ENCODE data around the gene AXIN2. TPM values are rescaled to one million over a fixed set of nuclear protein-coding genes. Genes with fewer than 3 reads are reported as not detected.

The AXIN2 gene, protein sequence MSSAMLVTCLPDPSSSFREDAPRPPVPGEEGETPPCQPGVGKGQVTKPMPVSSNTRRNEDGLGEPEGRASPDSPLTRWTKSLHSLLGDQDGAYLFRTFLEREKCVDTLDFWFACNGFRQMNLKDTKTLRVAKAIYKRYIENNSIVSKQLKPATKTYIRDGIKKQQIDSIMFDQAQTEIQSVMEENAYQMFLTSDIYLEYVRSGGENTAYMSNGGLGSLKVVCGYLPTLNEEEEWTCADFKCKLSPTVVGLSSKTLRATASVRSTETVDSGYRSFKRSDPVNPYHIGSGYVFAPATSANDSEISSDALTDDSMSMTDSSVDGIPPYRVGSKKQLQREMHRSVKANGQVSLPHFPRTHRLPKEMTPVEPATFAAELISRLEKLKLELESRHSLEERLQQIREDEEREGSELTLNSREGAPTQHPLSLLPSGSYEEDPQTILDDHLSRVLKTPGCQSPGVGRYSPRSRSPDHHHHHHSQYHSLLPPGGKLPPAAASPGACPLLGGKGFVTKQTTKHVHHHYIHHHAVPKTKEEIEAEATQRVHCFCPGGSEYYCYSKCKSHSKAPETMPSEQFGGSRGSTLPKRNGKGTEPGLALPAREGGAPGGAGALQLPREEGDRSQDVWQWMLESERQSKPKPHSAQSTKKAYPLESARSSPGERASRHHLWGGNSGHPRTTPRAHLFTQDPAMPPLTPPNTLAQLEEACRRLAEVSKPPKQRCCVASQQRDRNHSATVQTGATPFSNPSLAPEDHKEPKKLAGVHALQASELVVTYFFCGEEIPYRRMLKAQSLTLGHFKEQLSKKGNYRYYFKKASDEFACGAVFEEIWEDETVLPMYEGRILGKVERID
- total RNA-seq = 5.1 and 22.4 TPM in 2 replicates
- polyA plus RNA-seq (2012) = 3.5 TPM

DNA sequence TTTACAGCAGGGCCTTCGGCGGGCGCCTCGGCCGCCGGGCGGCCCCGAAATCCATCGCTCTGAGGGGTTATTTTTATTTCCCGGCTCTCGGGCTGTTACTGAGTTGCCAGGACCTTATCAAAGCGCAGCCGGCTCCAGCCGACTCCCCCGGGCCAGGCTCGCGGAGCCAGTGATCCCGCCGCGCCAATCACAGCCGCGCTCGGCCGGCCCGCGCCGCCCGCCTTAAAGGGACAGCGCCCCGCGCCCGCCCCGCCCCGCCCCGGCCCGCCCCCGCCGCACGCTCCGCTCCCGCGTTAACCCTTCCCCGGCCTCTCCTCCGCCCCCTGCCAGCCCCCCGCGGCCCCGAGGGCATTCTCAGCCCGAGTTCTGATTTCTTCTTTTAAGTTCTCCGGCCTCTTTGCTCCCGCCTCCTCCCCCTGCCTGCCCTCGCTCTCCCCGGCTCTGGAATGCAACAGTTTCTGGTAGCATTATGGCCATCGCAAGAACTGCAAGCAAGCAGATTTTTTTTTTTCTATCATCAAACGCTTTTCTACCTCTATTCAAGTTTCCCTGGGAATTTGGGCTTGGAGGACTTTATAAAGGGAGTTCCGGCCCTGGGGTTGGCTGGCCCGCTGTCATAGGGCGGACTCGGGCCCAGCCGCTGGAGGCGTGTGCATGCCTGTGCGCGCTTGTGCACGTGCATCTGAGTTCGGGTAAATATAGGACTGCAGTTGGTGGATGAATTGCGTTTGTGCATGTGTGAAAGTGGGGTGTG, at the start of gene AXIN2:
Gene AXIN2, minus strand, starts transcription at position 197 of the 754 bp plus-strand sequence. CDS start 3,028 bp downstream, outside the sequence.
- peak; percentile 93 for DNase-seq (ENCODE audit: low read depth)

GRCh38 chr17:65609749-65610148, 48.3 kb upstream of the AXIN2 start:
- no peak for DNase-seq (ENCODE audit: low read depth)

- no peak for DNase-seq (ENCODE audit: low read depth)
Observed at GRCh38 chr17:65609286-65609685, 47.8 kb upstream of the AXIN2 start.

DNA sequence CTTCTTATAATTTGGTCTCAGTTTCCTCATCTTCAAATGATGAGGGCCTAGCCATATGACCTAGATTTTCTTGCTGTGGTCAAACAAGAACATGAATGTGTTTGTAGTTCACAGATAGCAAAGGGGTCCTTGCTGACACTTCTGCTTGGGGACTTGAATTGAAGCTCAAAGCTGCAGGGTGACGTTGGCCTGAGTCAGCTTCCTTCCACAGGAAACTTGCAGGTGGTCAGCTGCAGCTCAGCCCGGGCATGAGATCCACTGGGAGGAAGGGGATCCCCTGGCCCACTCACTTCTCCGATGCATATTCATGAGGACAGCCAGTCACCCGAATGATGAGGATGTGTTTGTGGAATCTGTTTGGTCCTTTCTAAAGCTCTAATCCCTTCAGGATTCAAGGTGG, 42.6 kb upstream of the AXIN2 start:
- DNase-seq (ENCODE audit: low read depth) = no peak

DNA sequence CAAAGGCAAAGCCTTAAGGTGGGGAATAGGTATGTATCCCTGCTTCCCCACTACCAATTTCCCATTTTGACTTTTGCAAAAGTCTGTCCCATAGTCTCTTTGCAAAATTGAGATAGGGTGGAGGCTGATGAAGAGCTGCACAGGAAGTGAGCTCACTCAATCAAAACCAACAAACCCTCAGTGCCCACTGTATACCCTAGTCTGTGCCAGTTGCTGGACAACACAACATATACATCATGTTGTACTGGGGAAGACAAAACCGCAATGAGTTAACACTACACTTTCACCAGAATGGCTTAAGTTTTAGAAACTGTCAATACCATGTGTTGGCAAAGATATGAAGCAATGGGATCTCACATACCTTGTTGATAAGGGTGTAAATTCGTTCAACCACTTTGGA, 40.4 kb upstream of the AXIN2 start:
- DNase-seq (ENCODE audit: low read depth) = no peak

DNA sequence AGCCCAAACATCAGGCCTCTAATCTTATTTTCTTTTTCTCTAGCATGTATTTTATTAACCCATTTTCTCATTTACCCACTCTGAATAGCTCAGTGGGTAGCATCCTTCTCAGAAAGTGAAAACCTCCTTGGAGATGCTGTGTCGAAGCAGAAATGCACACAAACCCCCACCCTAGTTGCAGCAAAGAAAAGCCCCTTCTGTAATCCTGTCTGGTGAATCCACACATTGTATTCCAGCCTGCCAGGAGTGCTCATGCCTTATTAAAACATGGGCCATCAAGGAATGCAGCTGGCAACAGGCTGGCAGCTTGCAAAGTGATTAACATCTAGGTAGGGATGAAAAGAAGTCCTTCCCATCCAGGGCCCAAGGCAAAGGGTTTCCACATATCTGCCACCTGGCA, 39.7 kb upstream of the AXIN2 start:
- no peak for DNase-seq (ENCODE audit: low read depth)

DNA sequence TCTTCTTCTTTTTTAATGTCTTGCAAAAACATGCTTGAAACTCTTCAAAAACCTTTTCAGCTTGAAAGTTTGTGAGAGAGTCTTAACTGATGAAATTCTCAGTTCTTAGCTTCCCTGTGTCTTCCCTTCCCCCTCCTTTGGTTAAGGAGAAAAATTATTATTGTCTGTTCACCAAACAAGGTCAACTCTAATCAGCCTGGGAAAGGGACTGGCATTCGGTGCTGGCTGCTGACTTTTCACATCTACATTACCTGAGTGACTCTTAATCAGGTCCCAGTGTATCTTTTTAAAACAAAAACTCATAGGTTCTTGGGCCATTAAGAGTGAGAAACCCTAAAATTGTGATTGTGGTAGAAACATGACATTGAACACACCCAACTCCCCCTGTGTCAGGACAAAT, 39.1 kb upstream of the AXIN2 start:
- DNase-seq (ENCODE audit: low read depth) = no peak

DNA sequence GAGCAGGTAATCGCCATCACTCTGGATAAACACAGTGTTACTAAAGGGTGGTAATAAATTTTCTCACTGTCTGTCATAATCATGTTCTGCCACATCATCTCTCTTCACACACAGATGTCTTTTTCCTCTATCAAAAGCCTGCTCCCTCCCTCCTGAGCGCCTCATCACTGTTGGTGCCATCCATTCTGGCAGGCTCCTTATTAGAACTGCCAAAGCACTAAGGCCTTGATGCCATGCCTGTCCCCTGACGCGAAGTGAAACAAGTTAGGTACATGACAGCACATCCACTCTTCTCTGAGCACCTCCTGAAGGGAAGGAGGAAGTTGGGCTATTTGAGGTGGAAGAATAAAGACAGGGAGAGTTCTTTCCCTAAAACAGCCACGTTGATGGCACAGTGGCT, 38.2 kb upstream of the AXIN2 start:
- DNase-seq (ENCODE audit: low read depth) = no peak

DNA sequence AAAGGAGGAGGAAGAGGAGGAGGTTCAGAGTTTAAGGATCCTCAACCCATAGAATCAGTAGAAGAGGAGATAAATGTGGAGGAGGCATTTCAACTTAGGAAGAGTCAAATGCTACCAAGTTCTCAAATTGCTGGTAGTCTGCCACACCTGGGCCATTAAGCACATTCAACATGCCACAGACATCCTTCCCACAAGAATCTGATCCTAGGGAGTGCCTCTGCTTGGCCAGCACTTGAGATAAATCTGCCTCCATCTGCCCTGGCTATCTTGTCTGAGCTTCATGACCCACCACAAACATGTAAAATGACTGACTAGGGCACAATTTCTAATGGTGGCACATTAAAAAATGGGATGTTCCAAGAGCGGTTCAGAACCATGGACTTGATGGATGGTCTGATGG, 37.3 kb upstream of the AXIN2 start:
- peak; percentile 89 for DNase-seq (ENCODE audit: low read depth)

- no peak for DNase-seq (ENCODE audit: low read depth)
Observed at GRCh38 chr17:65595071-65595656, 33.7 kb upstream of the AXIN2 start.

DNA sequence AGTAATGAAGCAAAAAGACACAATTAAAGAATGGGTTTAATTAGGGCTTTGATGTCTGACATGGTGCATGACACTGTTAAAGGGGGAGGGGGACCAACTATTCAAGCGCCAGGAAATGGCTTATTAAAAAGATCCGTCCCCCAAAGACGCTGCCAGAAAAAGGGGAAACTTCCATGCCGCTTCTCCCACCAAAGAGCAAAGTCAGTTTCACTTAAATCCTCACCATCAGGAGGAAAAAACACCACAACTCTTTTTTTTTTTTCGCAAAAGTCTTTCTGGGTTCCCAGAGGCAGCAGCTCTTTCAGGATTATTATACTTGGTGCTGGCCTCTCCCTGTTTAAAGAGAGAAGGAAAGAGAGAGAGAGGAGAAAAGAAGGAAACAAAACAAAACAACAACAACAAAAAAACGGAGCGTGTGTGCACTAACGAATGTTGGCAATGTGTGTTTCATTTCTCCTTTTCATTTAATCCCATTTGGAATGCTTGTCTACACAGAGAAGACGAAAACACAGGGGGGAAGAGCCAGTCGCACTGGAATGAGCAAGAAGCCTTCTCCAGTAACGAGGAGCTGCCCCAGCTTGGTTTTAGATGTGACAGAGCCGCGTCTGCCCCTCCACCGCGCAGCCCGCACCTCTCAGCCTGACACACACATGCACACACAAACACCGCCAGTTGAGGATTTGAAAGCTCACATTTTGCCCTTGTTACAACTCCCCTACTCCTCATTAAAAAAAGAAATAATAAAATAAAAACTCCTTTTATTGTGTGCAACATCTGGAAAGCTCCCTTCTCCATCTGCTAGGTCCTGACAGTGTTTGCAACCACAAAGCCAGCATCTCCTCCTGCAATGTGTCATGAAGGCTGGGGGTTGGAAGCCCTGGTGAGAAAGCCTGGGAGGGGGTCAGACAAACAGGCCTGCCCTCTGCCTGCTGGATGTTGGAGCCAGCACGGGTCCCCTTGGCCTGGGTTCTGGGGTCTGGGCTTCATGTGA, 32.7 kb upstream of the AXIN2 start:
- no peak for DNase-seq (ENCODE audit: low read depth)

DNA sequence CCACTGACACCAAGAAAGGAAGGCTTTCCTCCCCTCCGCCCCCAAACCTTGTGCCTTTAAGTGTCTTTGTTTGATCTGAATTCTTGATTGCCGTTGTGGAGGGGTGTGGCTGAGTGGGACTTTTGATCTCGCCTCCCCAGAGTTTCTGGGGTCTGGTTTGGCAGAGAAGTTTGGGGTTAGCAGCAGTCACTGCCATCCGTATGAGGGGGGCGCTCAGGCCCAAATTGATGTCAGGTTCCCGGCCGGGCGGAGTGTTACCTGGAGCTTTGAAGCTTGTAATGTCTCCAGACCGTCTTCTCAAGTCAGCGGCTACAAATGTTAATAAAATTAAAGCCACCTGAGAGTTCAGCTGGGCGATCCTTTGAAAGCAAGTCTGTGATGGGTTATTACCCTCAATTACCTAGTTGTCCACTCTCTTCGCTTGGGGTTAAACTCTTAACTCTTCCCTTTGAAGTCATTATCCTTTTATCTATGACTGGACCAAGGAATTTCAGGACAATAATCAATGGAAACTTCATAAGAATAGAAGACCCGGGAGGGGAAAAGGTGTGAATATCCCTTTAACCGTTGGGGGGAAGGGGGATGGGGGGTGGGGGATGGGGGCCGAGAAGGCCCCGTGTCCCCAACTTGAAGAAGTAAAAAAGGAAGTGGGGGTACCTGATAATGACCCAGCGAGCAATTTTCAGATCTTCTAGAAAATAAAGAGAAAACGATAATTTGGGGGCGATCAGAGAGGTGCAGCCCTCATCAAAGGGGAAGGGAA, 31.8 kb upstream of the AXIN2 start:
- no peak for DNase-seq (ENCODE audit: low read depth)

DNA sequence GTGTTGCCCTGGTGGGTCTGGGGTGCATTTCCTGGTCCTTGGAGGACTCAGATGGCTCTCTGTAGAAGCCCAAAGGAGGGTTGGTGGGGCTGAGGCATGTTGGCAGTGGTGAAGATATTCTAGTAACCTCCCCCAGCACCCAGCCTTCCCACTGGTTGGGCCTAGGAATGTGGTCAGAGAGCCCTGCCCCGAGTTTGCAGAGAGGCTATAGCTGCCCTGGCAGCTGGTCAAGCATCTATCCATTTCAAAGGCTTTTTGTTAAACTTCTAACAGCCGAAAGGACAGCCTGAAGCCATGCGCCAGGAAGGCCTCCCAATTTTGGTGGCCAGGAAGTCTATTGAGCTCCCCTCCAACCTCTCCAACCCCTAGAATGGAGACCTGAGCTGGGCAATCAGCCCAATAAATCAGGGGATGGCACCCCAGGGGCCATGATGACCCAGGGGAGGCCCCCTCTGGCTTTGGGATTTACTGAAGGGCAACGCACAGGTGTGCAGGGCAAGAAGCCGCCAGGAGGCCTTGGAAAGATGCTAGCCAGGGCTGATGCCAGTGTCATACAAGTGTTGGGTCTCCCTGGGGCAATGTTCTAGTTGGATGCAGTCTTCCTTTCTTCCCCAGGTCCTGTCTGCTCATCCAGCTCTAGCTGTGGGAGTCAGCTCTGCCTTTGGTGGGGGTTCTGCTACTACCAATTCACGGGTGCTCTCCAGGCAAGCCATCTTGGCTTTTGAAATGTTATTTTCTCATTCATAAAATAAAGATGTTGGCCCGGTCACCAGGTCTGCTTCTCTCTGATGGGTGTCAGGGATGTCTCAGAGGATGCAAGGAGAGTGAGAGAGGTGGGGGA, 30.9 kb upstream of the AXIN2 start:
- DNase-seq (ENCODE audit: low read depth) = no peak

DNA sequence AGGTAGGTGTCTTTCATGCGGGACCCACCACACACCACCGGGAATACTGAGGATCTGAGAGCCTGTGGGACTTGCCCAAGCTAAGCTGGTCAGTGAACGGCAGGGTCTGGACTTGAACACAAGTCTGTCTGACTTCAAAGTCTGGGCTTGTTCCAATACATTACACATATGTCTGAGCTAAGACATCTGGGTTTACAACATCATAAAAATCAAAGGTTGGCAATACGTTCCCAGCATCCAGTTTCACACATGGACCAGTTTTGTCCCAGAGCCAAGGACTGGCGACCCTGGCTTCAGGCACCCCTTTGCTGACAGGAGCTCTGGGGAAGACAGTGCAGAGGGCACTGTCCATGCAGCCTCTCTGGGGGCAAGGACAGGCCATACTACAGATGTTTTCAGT, 27.9 kb upstream of the AXIN2 start:
- DNase-seq (ENCODE audit: low read depth) = no peak

DNA sequence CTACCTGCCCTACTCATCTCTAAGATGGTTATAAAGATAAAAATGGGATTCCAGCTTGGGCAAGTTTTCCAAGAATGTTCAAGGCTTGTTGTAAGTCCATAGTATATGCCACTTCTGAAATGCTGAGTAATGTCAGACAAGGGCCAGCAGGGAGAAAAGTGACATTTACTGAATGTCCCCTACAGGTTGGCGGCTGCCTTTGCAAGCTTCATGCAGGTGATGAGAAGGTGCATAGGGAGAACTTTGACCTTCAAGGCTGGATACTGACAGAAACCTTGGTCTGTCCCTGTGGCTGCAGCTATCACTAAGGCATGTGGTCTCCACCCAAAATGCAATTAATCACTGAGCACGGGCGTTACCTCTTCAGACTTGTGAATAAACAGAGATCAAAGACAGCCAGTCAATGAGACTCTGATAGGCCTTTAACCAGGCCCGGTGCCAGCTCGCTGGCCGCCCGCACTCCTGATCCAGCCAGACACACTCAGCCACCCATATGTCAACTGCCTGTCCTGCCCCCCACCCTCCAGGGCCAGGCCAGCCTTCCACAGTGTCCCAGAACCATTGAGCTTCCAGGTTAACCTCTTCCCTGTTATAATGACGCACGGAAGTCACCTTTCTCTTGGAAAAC, 26.8 kb upstream of the AXIN2 start:
- no peak for DNase-seq (ENCODE audit: low read depth)

- DNase-seq (ENCODE audit: low read depth) = no peak
Observed at GRCh38 chr17:65587534-65588180, 26.2 kb upstream of the AXIN2 start.

DNA sequence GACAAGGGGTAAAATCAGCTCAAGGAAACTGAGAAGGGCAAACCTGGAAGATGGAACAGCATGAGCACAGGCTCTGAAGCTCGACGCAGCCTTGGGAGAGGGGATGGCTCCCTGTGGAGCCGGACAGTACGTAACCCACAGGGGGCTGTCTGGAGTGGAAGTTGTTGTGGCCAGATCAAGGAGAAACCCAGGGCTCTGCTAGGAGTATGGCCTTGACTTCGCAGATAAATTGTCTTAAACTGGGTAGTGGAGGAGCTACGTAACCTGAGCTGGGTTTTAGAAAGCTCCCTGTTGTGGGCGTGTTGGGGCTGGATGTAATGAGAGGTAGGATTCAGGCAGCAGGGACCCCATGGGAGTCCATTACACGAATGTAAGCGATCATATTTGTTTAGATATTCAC, 25.5 kb upstream of the AXIN2 start:
- DNase-seq (ENCODE audit: low read depth) = no peak

All from myocyte (in vitro differentiated cells).